ENCODE results near the gene HJURP. TPM values are rescaled to one million over a fixed set of nuclear protein-coding genes. Genes with fewer than 3 reads are reported as not detected.

HJURP gene
- total RNA-seq, 1 experiment from 2014 or later, result 109 TPM

DNA sequence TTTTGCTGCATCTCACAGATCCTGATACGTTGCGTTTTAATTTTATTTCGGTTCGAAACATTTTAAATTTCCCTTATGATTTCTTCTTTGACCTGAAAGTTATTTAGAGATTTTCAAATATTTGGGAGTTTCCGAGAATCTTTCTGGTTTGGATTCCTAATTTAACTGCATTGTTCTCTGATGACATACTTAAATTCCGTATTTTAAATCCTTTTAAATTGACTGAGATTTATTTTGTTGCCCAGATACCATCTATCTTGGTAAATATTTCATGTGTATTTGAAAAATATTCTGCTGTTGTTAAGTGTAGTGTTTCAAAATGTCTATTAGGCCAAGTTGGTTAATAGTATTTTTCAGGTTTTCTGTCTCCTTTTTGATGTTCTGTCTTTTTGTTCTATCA lies 38.5 kb downstream of the HJURP start:
- intact Hi-C loops (cut with micrococcal nuclease; ENCODE audit: unreplicated experiment), result no loop called here
- H3F3A ChIP-seq (ENCODE audit: insufficient read depth, low read depth), result no peaks in the 10 kb centered on the region
- ChIA-PET POLR2A (ENCODE audit: unreplicated experiment) (no interaction called here), CTCF (no interaction called here)
- H3K27ac ChIP-seq, result no peak overlapping the region
- no peak overlapping the region for H2AFZ ChIP-seq
- no peaks in the 10 kb centered on the region for H3K79me2 ChIP-seq (ENCODE audit: low read depth)
- TF ChIP-seq EZH2 (IDR thresholded peaks at IDR 0.05; ENCODE audit: low read depth), result no peak
- TF ChIP-seq, protein P1, sequence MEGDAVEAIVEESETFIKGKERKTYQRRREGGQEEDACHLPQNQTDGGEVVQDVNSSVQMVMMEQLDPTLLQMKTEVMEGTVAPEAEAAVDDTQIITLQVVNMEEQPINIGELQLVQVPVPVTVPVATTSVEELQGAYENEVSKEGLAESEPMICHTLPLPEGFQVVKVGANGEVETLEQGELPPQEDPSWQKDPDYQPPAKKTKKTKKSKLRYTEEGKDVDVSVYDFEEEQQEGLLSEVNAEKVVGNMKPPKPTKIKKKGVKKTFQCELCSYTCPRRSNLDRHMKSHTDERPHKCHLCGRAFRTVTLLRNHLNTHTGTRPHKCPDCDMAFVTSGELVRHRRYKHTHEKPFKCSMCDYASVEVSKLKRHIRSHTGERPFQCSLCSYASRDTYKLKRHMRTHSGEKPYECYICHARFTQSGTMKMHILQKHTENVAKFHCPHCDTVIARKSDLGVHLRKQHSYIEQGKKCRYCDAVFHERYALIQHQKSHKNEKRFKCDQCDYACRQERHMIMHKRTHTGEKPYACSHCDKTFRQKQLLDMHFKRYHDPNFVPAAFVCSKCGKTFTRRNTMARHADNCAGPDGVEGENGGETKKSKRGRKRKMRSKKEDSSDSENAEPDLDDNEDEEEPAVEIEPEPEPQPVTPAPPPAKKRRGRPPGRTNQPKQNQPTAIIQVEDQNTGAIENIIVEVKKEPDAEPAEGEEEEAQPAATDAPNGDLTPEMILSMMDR (conservative IDR thresholded peaks at IDR 0.05), result no peak
- no peak overlapping the region for H3K4me2 ChIP-seq
- H3K9me2 ChIP-seq (ENCODE audit: insufficient read depth), result no peaks in the 10 kb centered on the region
- BruUV-seq (replicated peaks), result no TSS peak
- no peaks in the 10 kb centered on the region for H4K20me1 ChIP-seq (ENCODE audit: insufficient read depth)
- no peak overlapping the region for H3K4me3 ChIP-seq
- H3K27me3 ChIP-seq (ENCODE audit: insufficient read depth, low read depth), result no peaks in the 10 kb centered on the region
- no peaks in the 10 kb centered on the region for H3K4me1 ChIP-seq (replicated peaks; ENCODE audit: insufficient read depth)
- no peak for DNase-seq
- H3K36me3 ChIP-seq (ENCODE audit: low read depth), result no peaks in the 10 kb centered on the region
- no peaks in the 10 kb centered on the region for H3K9me3 ChIP-seq (ENCODE audit: insufficient read depth, low read depth)

DNA sequence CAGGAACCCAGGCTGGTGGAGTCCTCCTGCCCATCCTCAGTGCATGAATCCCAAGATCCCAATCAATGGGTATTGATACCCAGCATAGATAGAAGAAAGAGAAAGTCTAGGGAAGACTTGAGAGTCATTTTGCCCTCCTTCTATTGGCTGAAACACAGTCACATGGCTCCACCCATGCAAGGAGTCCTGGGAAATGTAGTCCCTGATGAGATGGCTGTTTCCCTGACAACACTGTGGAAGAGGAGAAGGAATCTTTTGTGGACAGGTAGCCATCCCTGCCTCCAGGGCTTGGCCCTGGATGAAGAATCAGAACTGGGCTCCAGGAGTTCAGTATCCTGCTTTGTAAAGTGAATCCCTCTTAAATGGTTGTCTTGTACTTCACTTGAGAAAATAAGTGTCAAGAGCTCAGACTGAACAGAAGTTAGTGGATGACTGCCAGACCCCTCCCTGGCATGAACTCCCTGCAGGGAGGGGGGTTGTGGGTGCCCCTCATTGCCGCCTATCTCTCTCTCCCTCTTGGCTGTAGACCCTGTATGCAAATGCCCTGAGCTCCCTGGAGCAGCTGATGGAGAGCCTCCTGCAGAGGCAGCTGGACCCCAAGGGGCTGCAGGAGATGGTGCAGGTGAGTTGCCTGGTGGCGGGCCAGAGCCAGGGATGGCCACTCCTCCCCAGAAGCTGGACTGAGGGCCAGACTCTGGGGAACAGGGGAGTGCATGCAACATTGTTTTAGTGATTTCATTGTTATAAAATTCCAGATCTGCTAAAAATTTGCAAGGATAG lies 40.1 kb downstream of the HJURP start:
- intact Hi-C loops (cut with micrococcal nuclease; ENCODE audit: unreplicated experiment), result no loop called here

DNA sequence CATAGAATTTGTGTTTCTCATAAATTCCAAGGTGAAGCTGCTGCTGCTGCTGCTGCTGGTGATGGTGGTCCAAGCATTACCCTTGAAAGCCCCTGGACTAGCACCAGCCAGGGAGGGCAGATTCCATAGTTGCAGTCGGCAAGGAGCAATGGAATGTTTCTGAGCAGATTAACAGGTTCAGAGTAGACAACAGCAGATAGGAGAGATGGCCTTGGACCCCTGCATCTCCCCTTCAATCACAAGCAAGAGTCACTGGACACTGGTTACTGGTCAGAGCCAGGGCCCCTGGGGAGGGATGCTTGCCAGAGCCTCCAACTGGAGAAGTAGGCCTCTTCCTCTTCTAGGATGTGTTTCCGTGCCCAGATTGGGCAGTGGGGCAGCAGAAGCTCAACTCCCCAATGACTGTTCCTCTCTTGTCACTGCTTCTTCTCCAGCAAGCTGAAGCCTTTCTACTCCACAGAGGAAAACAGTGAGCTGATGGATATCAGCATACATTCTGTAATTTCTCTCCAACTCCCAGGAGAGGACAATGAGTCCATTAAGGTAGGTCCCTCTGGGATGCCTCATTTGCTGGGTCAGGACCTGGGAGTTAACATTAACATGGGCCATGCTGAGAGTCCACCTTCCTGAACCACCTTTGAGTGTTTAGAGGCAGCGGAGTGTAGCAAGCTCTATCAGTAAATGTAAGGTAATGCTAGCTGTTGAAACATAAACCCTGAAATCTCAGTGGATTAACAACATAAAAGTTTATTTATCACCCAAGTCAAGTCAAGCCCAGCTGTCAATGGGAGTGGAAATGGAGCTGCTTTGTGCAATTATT lies 40.9 kb downstream of the HJURP start:
- no peak overlapping the region for H3K4me3 ChIP-seq
- DNase-seq, result no peak
- H3K4me1 ChIP-seq (replicated peaks; ENCODE audit: insufficient read depth), result no peaks in the 10 kb centered on the region
- CTCF ChIA-PET, result interaction anchor here (1.6 kb wide), 1 partner anchor 20 kb away, joined by 5 read pairs; no protein-coding TSS in a partner anchor
- H3K9me3 ChIP-seq (ENCODE audit: insufficient read depth, low read depth), result no peaks in the 10 kb centered on the region
- no peaks in the 10 kb centered on the region for H4K20me1 ChIP-seq (ENCODE audit: insufficient read depth)
- no peak overlapping the region for H3K27ac ChIP-seq
- intact Hi-C loops (cut with micrococcal nuclease; ENCODE audit: unreplicated experiment), result no loop called here
- POLR2A ChIA-PET (ENCODE audit: unreplicated experiment), result interaction anchor here (0.7 kb wide), 1 partner anchor 389 kb away, joined by 4 read pairs; no protein-coding TSS in a partner anchor
- H3K27me3 ChIP-seq (ENCODE audit: insufficient read depth, low read depth), result no peaks in the 10 kb centered on the region
- no TSS peak for BruUV-seq (replicated peaks)
- TF ChIP-seq EZH2 (IDR thresholded peaks at IDR 0.05; ENCODE audit: low read depth), result no peak
- TF ChIP-seq, protein P1 (conservative IDR thresholded peaks at IDR 0.05), result no peak
- H3K36me3 ChIP-seq (ENCODE audit: low read depth), result no peaks in the 10 kb centered on the region
- H3K4me2 ChIP-seq, result no peak overlapping the region
- H3K79me2 ChIP-seq (ENCODE audit: low read depth), result no peaks in the 10 kb centered on the region
- H3F3A ChIP-seq (ENCODE audit: insufficient read depth, low read depth), result no peaks in the 10 kb centered on the region
- no peaks in the 10 kb centered on the region for H3K9me2 ChIP-seq (ENCODE audit: insufficient read depth)
- no peak overlapping the region for H2AFZ ChIP-seq

More for the DNA sequence above, 40.1 kb downstream of the HJURP start:
- Histone ChIP-seq H3F3A (ENCODE audit: insufficient read depth, low read depth) (no peaks in the 10 kb centered on the region), H4K20me1 (ENCODE audit: insufficient read depth) (no peaks in the 10 kb centered on the region), H3K79me2 (ENCODE audit: low read depth) (no peaks in the 10 kb centered on the region), H3K27ac (no peak overlapping the region), H3K36me3 (ENCODE audit: low read depth) (no peaks in the 10 kb centered on the region), H3K9me3 (ENCODE audit: insufficient read depth, low read depth) (no peaks in the 10 kb centered on the region), H3K4me3 (no peak overlapping the region), H3K4me2 (no peak overlapping the region), H3K27me3 (ENCODE audit: insufficient read depth, low read depth) (no peaks in the 10 kb centered on the region), H3K9me2 (ENCODE audit: insufficient read depth) (no peaks in the 10 kb centered on the region), H2AFZ (no peak overlapping the region), H3K4me1 (replicated peaks; ENCODE audit: insufficient read depth) (no peaks in the 10 kb centered on the region)
- no peak for TF ChIP-seq EZH2 (IDR thresholded peaks at IDR 0.05; ENCODE audit: low read depth)
- TF ChIP-seq, protein P1 (conservative IDR thresholded peaks at IDR 0.05), result no peak
- no peak for DNase-seq
- ChIA-PET POLR2A (ENCODE audit: unreplicated experiment) (interaction anchor here (0.7 kb wide), 1 partner anchor 390 kb away, joined by 4 read pairs; no protein-coding TSS in a partner anchor), CTCF (interaction anchor here (1.6 kb wide), 1 partner anchor 19 kb away, joined by 5 read pairs; no protein-coding TSS in a partner anchor)
- no TSS peak for BruUV-seq (replicated peaks)

Measured in PC-9 (cell line).